OCI-LY7 (cell line): ENCODE results near the gene TAS2R40. TPM values are rescaled to one million over a fixed set of nuclear protein-coding genes. Genes with fewer than 3 reads are reported as not detected.

Experiments used
- Bru-seq: library from RNA; stranded (reverse); fragments of 400-500 nt; gene quantifications from one replicate; lab custom pipeline; 2021; lab: Mats Ljungman, UMichigan
- BruChase-seq, 2 experiments: library from RNA; stranded (reverse); fragments of 400-500 nt; gene quantifications; one replicate each; lab custom pipeline; 2021; lab: Mats Ljungman, UMichigan
- BruUV-seq: library from RNA; stranded (reverse); fragments of 400-500 nt; replicated peaks from 2 replicates; lab custom pipeline; 2021; lab: Mats Ljungman, UMichigan
- CTCF ChIA-PET: fragments of 300-600 bp; sonication (Branson Sonifier 250); formaldehyde crosslinking; loops from one replicate; lab custom pipeline; 2022; ENCODE audit warnings: antibody characterized with exemption; ENCODE audit not compliant: unreplicated experiment; lab: Charles Lee
- POLR2A ChIA-PET: fragments of 300-600 bp; sonication (Branson Sonifier 250); formaldehyde crosslinking; loops from one replicate; lab custom pipeline; 2022; ENCODE audit warnings: antibody characterized with exemption; lab: Charles Lee
- DNase-seq: peaks from one replicate; pipeline ENCODE4 v3.0.0-alpha.2; 2015; ENCODE audit warnings: low spot score
- H2AFZ ChIP-seq: fragments of 200-600 bp; sonication (generic), shearing (Covaris generic); 2 replicates; pipeline ENCODE4 v1.6.1; 2014; ENCODE audit warnings: mild to moderate bottlenecking, antibody characterized with exemption, low read length, moderate library complexity
- H3K27ac ChIP-seq: fragments of 200-600 bp; sonication (generic); 2 replicates; pipeline ENCODE4 v1.5.1; 2014; ENCODE audit warnings: mixed run types, low read depth, mild to moderate bottlenecking, moderate library complexity, low read length, inconsistent platforms; ENCODE audit not compliant: poor library complexity, severe bottlenecking
- H3K36me3 ChIP-seq: fragments of 200-600 bp; sonication (generic); 2 replicates; pipeline ENCODE4 v1.6.1; 2014; ENCODE audit warnings: mild to moderate bottlenecking, antibody characterized with exemption, low read length, moderate library complexity, mixed read lengths; ENCODE audit not compliant: insufficient read depth
- H3K4me1 ChIP-seq: fragments of 200-600 bp; sonication (generic); 2 replicates; pipeline ENCODE4 v1.5.1; 2014; ENCODE audit warnings: mild to moderate bottlenecking, low read length; ENCODE audit not compliant: insufficient read depth, poor library complexity, severe bottlenecking
- H3K4me2 ChIP-seq: fragments of 200-600 bp; sonication (generic); 2 replicates; pipeline ENCODE4 v1.6.1; 2014; ENCODE audit warnings: mild to moderate bottlenecking, low read length
- H3K4me3 ChIP-seq: fragments of 200-600 bp; sonication (generic); 2 replicates; pipeline ENCODE4 v1.5.1; 2014; ENCODE audit warnings: mild to moderate bottlenecking, low read depth, low read length; ENCODE audit not compliant: poor library complexity, severe bottlenecking
- H3K79me2 ChIP-seq: fragments of 200-600 bp; sonication (generic); 2 replicates; pipeline ENCODE4 v1.6.1; 2016; ENCODE audit warnings: low read depth, mild to moderate bottlenecking, low read length, moderate library complexity, mixed read lengths; ENCODE audit not compliant: insufficient read depth
- H3K9me2 ChIP-seq: fragments of 200-600 bp; sonication (generic); 2 replicates; pipeline ENCODE4 v1.6.1; 2016; ENCODE audit warnings: mild to moderate bottlenecking, low read length, mixed read lengths; ENCODE audit not compliant: insufficient read depth
- H3K9me3 ChIP-seq: fragments of 200-600 bp; sonication (generic); 2 replicates; pipeline ENCODE4 v1.6.1; 2014; ENCODE audit warnings: mild to moderate bottlenecking, mixed run types, low read length, mixed read lengths
- H4K20me1 ChIP-seq: fragments of 200-600 bp; sonication (generic); 2 replicates; pipeline ENCODE4 v1.6.1; 2014; ENCODE audit warnings: mild to moderate bottlenecking, antibody characterized with exemption, low read length, moderate library complexity, mixed read lengths; ENCODE audit not compliant: insufficient read depth
- CTCF ChIP-seq: fragments of 200-600 bp; sonication (generic); conservative IDR thresholded peaks from 2 replicates; pipeline ENCODE4 v1.5.1; 2014; ENCODE audit warnings: mild to moderate bottlenecking, antibody characterized with exemption, low read length, moderate library complexity, mixed read lengths
- EZH2phosphoT487 ChIP-seq: fragments of 200-600 bp; sonication (generic); IDR thresholded peaks from 2 replicates; pipeline ENCODE4 v1.6.1; 2018; ENCODE audit warnings: low read depth, borderline replicate concordance, mild to moderate bottlenecking, mixed run types, antibody characterized with exemption, low read length, moderate library complexity, mixed read lengths
- intact Hi-C: fragments of 100-400 bp; cut with micrococcal nuclease; formaldehyde crosslinking; loops from one replicate; pipeline ENCODE4 v1.10.0; 2022; ENCODE audit not compliant: unreplicated experiment
- long read RNA-seq: library from polyadenylated mRNA; stranded (forward); transcript quantifications from one replicate; pipeline ENCODE4 v2.0.0, GENCODE V29; 2022
- total RNA-seq, 2 experiments: library from RNA; depleted of rRNA in 1 of 2; stranded (reverse); fragments of >200 nt in 1 of 2; shearing (Covaris generic) in 1 of 2; gene quantifications; 2 replicates each; pipeline ENCODE4 v1.2.3, GENCODE V29; 2014 to 2022

The TAS2R40 gene
- total RNA-seq (2014; rRNA removed; shearing (Covaris generic)) (not detected in 2 replicates), total RNA-seq (2022) (not detected in 2 replicates), Bru-seq, nascent RNA (not detected), BruChase-seq, experiment 1, labeled RNA remaining after a 6-hour chase (not detected), BruChase-seq, experiment 2, labeled RNA remaining after a 2-hour chase (not detected)
- long read RNA-seq, result 0 reads

DNA sequence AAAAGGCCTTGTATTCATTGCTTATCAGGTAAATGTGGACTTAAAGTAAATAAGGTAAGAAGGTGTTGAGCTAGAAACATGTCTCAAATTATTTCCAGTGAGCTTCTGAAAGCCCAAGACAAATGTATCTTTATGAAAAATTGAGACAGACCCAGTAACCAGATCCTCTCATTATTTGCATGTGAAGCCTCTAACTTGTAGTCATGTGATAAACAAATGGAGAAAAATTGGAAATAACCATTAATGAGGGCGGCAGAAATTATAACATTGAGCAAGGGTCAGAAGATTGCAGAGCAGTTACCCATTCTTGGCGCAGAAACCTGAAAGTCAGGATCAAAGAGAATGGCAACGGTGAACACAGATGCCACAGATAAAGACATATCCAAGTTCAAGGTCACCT is at the start of gene TAS2R40:
TSS of gene TAS2R40 (plus strand) at position 301 of the 400 bp plus-strand sequence. CDS start at position 343, 42 bp downstream.
- H3K9me3 ChIP-seq, result no peaks in the 10 kb centered on the region
- intact Hi-C loops, result no loop called here
- no TSS peak for BruUV-seq

DNA sequence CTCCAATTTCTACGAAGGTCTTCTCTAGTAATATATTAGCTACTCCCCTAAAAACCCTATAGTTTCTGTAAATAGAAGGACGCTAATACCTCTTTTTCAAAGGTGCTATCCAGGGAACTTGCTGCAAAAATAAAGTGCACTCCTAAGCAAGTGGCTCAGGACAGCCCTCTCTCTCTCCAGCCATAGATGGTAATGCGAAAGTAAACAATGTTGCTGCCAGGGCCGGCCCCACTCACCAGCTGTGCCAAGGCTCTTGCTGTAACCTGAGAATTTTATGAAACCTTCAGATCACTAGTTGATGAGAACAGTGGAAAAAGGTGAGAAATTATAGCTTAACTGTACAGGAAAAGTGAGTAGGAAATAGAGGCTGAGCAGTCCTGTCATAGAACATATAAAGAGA is 49.5 kb upstream of the TAS2R40 start:
- no peak overlapping the region for H3K4me2 ChIP-seq
- H3K4me1 ChIP-seq, result no peaks in the 10 kb centered on the region
- TF ChIP-seq EZH2phosphoT487 (no peak), CTCF (no peak)
- no peak overlapping the region for H3K4me3 ChIP-seq
- H4K20me1 ChIP-seq, result no peaks in the 10 kb centered on the region
- ChIA-PET CTCF (no interaction called here), POLR2A (no interaction called here)
- no peak for DNase-seq
- intact Hi-C loops, result no loop called here
- H3K79me2 ChIP-seq, result no peaks in the 10 kb centered on the region
- BruUV-seq, result no TSS peak
- no peak overlapping the region for H3K27ac ChIP-seq
- H3K9me3 ChIP-seq, result peaks cover 3% of the 10 kb centered on the region; the same call in 1 of the 2 replicates
- no peaks in the 10 kb centered on the region for H3K36me3 ChIP-seq
- H2AFZ ChIP-seq, result no peak overlapping the region
- H3K9me2 ChIP-seq, result no peaks in the 10 kb centered on the region

More for the DNA sequence above, at the start of gene TAS2R40:
- ChIA-PET CTCF (no interaction called here), POLR2A (no interaction called here)
- Histone ChIP-seq H3K79me2 (no peaks in the 10 kb centered on the region), H3K36me3 (no peaks in the 10 kb centered on the region), H3K27ac (no peak within 1 kb of the TSS), H3K4me3 (no peak within 1 kb of the TSS), H3K9me2 (no peaks in the 10 kb centered on the region), H3K4me1 (no peaks in the 10 kb centered on the region), H2AFZ (no peak within 1 kb of the TSS), H4K20me1 (no peaks in the 10 kb centered on the region), H3K4me2 (no peak within 1 kb of the TSS)
- no peak for DNase-seq
- TF ChIP-seq CTCF (no peak), EZH2phosphoT487 (no peak)

GRCh38 chr7:143176128-143176527 is 45.7 kb upstream of the TAS2R40 start:
- peaks cover 15% of the 10 kb centered on the region for H3K9me3 ChIP-seq
- H3K27ac ChIP-seq, result no peak overlapping the region
- H3K4me3 ChIP-seq, result no peak overlapping the region
- no peaks in the 10 kb centered on the region for H3K9me2 ChIP-seq
- H3K4me1 ChIP-seq, result no peaks in the 10 kb centered on the region
- no peak for TF ChIP-seq EZH2phosphoT487
- no peak for TF ChIP-seq CTCF
- H3K4me2 ChIP-seq, result no peak overlapping the region
- ChIA-PET POLR2A (no interaction called here), CTCF (no interaction called here)
- no TSS peak for BruUV-seq
- no peaks in the 10 kb centered on the region for H4K20me1 ChIP-seq
- no peak overlapping the region for H2AFZ ChIP-seq
- intact Hi-C loops, result no loop called here
- H3K36me3 ChIP-seq, result no peaks in the 10 kb centered on the region
- no peaks in the 10 kb centered on the region for H3K79me2 ChIP-seq
- DNase-seq, result no peak
